Measurements from ENCODE around the gene SUPV3L1. TPM values are rescaled to one million over a fixed set of nuclear protein-coding genes. Genes with fewer than 3 reads are reported as not detected.

Gene SUPV3L1
- total RNA-seq = 29.2 and 29.8 TPM in 2 replicates

DNA sequence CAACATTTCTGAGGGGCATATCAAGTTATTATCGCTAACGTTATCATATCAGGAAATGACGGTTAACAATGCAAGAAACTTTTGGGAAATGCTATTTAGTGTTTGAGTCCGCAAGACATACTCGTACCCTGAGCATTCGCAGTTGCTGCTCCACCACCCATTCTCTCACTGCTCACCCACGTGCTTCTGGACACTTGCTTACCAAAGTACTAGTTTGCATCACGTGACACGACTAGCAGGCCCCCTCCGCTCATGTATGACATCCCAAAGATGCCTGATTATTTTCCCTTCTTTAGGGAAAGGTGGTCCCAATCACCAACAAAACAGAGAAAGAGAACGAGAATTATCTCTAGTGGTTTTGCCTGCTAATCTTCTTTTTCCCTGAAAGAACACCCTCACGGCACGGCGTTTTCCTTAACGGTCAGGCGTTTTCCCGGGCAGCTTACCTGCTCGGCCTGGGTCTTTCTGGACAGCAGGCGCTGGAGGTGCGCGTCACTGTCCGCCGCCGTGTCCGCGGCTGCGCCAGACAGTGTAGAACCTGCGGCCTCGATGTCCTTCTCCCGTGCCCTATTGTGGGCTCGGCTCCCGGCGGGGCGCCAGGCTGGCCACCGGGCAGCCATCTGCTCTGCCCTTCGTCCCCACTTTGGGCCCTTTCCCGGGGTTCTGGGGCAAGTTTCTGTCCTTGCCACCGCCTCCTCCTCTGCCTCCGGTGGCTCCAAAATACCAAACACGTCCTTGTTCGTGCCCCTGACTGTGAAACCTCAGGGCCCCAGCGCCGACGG is at the start of gene SUPV3L1:
SUPV3L1 (plus strand) TSS at position 492 of the 782 bp plus-strand sequence; CDS start at position 550, 58 bp downstream.

DNA sequence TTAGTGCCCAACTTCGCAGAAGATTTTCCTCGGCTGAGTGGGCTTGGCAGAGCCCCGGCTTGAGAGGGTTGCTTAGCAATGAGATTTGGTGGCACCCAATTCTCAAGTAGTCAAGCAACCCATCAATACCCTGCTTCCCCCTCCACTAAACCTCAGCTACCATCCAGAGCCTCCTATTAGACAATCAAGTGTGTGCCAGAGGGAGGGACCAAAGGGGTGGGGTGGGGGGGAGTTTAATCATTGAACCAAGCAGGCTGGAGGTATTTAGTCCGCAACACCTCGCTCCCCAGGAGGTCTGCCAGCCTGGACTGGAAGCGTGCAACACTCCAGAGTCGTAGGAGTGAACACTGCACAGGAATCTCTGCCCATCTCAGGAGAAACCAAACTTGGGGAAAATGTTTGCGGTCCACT is 40.0 kb downstream of the SUPV3L1 start, which contains the start of gene HKDC1:
HKDC1 (plus strand) TSS at position 292 of the 411 bp plus-strand sequence; CDS start at position 396, 104 bp downstream.

Other genes with a start within 250 kb of the SUPV3L1 start
- 33.0 and 36.7 TPM in 2 replicates for gene DDX21, start 224.1 kb upstream of the SUPV3L1 start, total RNA-seq
- 29.1 and 35.9 TPM in 2 replicates for gene KIFBP, start 191.4 kb upstream of the SUPV3L1 start, total RNA-seq
- 16.7 and 25.8 TPM in 2 replicates for gene SRGN, start 92.1 kb upstream of the SUPV3L1 start, total RNA-seq
- 28.8 and 49.0 TPM in 2 replicates for gene VPS26A, start 56.1 kb upstream of the SUPV3L1 start, total RNA-seq
- gene HKDC1, start 40.1 kb downstream of the SUPV3L1 start, total RNA-seq = under 0.01 and 0.50 TPM in 2 replicates
- gene HK1, start 98.3 kb downstream of the SUPV3L1 start, total RNA-seq = 128 and 135 TPM in 2 replicates
- not detected in 2 replicates for gene TACR2, start 236.7 kb downstream of the SUPV3L1 start, total RNA-seq

Measured in smooth muscle cell of trachea (primary cell).